Measurements from ENCODE around the gene ACSF3.

The ACSF3 gene

GRCh38 chr16:89171216-89172170, 77.8 kb downstream of the ACSF3 start, which contains the start of gene CDH15:
Gene CDH15, plus strand, starts transcription at chr16:89171748. Its CDS starts 84 bp downstream, at chr16:89171832.
- peak; percentile 86 to 92 for DNase-seq (ENCODE audit: extremely low read depth in 1 of 2, low read depth in 1 of 2)

- DNase-seq (ENCODE audit: extremely low read depth in 1 of 2, low read depth in 1 of 2): no peak
These were observed 78.5 kb downstream of the ACSF3 start for GRCh38 chr16:89172171-89172527.

- DNase-seq (ENCODE audit: extremely low read depth in 1 of 2, low read depth in 1 of 2): no peak
These were observed 79.0 kb downstream of the ACSF3 start for GRCh38 chr16:89172528-89173173.

- no peak for DNase-seq (ENCODE audit: extremely low read depth in 1 of 2, low read depth in 1 of 2)
These were observed 79.7 kb downstream of the ACSF3 start for GRCh38 chr16:89173174-89173921.

GRCh38 chr16:89174055-89174827, 80.6 kb downstream of the ACSF3 start:
- DNase-seq (ENCODE audit: extremely low read depth in 1 of 2, low read depth in 1 of 2): no peak

- no peak for DNase-seq (ENCODE audit: extremely low read depth in 1 of 2, low read depth in 1 of 2)
These were observed 81.2 kb downstream of the ACSF3 start for GRCh38 chr16:89174877-89175276.

- DNase-seq (ENCODE audit: extremely low read depth in 1 of 2, low read depth in 1 of 2): no peak
These were observed 81.9 kb downstream of the ACSF3 start for GRCh38 chr16:89175280-89176146.

DNA sequence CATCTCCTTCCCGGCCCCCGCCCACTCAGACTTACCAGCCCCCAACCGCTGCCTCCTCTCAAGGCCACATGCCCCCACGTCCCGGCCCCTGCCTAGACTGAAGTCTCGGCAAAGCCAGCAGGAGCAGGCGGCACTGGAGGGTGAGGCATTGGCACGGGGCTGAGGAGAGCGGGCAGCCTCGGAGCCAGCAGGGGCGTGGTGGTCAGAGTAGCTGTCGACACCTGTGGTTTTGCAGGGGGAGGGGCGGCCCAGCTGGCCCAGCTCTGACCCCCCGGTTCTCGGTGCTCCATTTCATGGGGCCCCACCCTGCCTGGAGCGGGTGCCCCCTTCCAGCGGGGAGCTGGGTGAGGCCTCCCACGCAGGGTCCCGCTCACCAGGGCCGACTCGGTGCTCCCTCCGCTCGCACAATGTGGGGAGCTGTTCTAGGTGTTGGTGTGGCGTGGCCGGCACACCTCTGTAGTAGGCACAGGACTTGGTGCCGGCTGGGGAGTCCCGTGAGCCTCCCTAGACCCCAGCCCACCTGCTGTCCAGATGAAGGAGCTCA, 82.6 kb downstream of the ACSF3 start:
- no peak for DNase-seq (ENCODE audit: extremely low read depth in 1 of 2, low read depth in 1 of 2)

- DNase-seq (ENCODE audit: extremely low read depth in 1 of 2, low read depth in 1 of 2): no peak
These were observed 83.1 kb downstream of the ACSF3 start for GRCh38 chr16:89176717-89177116.

DNA sequence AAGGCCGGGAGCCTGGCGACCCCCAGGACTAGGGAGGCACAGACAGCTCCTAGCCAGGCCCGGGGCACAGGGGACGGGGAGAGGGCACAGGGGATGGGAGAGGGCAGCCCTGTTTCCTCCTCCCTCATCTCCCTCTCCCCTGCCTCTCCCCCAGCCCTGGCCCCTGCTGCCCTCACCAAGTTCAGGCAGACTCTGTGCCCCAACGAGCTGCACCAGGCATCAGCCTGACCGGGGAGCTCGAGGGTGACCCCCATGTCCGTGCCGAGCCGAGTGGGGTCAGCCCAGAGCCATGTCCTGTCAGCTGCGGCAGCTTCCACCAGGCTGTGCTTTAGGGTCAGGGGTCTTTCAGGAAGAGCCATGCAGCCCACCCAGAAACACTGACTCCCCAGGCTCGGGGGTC, 83.8 kb downstream of the ACSF3 start:
- DNase-seq (ENCODE audit: extremely low read depth in 1 of 2, low read depth in 1 of 2): no peak

DNA sequence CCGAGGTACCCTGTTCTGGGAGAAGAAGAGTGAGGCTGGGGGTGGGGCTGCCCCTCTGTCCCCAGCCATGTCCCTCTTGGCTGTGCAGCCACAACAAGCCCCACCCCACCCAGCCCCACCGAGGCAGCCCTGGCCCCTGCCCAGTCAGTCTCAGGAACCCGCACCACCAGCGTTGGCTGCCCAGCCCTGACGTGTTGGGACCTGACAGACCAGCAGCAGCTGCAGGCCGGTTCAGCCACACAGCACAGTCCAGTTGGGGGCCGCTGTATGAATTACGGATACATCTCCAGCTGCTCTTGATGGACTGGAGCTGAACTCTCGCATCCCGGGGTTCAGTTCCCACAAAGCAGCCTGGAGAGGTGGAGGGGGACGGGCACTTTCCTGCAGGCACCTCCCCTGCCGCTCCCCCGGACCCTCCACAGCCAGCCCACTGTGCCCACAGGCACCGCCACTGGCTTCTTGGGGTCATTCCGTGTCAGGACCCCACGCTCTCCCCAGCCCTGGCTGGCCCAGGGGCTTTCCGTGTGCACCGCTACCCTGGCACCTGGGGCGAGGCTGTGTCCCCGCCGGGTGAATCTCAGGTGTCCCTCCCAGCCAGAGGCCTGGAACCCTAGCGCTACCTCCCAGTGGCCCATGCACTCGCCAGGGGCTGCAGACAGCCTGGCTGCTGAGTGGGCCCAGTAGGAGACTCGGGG, 84.9 kb downstream of the ACSF3 start:
- no peak for DNase-seq (ENCODE audit: extremely low read depth in 1 of 2, low read depth in 1 of 2)

GRCh38 chr16:89179148-89179484, 85.5 kb downstream of the ACSF3 start:
- DNase-seq (ENCODE audit: extremely low read depth in 1 of 2, low read depth in 1 of 2): no peak

DNA sequence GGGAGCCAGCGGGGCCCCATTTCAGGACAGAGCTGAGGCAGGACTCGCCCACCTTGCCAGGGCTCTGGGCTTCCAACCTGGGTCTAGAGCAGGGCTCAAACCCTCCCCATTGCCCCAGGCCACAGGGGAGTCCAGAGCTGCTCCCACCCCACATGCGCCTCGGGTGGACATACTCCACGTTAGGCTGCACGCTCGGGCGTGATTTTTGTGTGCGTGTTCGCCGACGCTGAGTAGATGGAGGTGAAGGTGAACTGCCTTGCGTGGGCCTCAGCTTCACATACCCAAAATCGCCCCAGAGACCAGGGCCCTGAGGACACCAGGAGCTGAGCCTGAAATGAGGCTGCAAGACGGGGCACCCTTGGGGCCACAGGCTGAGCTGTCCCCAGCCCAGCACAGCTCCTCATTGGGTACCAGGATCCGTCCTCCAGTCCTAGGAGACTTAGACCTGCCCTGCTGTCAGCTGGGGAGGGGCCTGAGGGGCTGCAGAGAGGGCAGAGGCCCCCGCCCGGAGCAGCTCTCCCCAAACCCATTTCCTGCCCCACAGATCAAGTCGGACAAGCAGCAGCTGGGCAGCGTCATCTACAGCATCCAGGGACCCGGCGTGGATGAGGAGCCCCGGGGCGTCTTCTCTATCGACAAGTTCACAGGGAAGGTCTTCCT, 86.1 kb downstream of the ACSF3 start:
- no peak for DNase-seq (ENCODE audit: extremely low read depth in 1 of 2, low read depth in 1 of 2)

GRCh38 chr16:89183463-89183862, 89.8 kb downstream of the ACSF3 start:
- no peak for DNase-seq (ENCODE audit: extremely low read depth in 1 of 2, low read depth in 1 of 2)

DNA sequence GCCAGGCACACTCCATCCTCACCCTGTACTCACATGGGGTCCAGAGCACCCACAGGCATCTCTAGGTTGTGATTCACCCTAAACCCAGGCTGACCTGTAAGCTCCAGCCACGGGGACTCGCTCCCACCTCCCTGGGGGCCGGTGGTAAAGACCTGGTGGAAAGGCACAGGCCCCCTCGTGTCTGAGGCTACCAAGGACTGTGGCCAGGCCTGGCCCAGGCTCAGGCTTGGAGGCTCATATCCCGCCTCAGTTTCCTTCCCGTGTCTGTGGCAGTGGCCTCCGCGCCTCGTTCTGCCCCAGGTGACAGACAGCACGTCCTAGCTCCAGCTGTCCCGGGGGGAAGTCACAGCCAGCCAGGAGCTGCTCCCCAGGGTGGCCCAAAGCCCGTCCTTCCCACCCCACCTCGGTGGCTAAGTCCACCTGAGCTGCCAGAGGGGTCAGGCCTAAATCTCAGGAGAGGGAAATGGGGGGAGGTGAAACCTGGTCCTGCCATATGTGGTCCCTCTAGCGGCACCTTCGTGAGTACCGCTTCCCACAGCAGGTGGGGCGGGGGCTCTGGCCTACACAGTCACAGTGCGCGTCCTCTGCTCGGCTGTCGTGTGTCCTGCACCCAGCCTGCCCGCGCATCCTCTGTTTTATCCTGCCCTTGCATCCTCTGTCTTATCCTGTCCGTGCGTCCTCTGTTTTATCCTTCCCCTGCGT, 90.5 kb downstream of the ACSF3 start:
- no peak for DNase-seq (ENCODE audit: extremely low read depth in 1 of 2, low read depth in 1 of 2)

DNA sequence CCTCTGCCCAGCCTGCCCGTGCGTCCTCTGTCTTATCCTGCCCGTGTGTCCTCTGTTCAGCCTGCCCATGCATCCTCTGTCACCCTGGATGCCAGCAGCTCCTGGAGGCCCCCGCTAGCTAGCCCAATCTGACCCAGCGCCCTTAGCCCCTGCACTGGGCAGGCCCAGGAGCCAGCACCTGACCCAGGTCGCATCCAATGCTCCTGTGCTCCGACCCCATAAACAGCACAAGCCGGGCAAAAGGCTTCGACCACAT, 91.0 kb downstream of the ACSF3 start:
- DNase-seq (ENCODE audit: extremely low read depth in 1 of 2, low read depth in 1 of 2): no peak

GRCh38 chr16:89184933-89185794, 91.5 kb downstream of the ACSF3 start:
- DNase-seq (ENCODE audit: extremely low read depth in 1 of 2, low read depth in 1 of 2): no peak
